Measurements from ENCODE around the gene KIAA0319L. TPM values are rescaled to one million over a fixed set of nuclear protein-coding genes. Genes with fewer than 3 reads are reported as not detected.
A peak's percentile ranks its signal among the peaks of the same experiment; 100 is the strongest.

The KIAA0319L gene
- total RNA-seq, 2 donors from 2014 or later = 74.0 to 84.4 TPM

DNA sequence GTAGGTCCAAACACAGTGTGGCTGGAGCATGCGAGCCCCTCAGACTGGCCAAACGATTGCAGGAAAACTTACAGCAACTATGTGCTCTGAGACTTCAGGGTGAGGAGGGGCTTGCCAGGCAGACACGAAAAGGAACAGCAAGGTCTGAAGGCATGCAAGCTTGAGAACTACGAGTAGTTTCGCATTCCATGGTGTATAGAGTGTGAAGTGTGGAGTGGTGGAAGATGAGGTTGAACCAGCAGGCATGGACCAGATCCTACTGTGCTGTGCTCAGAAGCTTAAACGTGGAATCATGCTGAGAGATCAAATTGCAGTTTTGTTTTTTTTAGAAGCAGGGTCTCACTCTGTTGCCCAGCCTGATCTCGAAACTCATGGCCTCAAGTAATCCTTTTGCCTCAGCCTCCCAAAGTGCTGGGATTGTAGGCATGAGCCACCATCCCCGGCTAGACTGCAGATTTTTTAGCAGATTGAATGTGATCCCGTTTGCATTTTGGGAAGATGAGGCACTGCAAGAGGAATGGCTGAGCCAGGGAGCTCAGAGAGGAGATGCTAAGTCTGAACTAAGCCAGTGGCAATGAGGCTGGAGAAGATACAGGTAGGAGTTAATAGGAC, 10.8 kb upstream of the KIAA0319L start:
- intact Hi-C loops (cut with DNase I, micrococcal nuclease) = loop anchor here (5.0 to 10.0 kb wide), 3 partner anchors 113 to 159 kb away; partner anchors contain the start of gene C1orf216 (in 1 of the 2)
- no peak for ATAC-seq
- no peak for DNase-seq

DNA sequence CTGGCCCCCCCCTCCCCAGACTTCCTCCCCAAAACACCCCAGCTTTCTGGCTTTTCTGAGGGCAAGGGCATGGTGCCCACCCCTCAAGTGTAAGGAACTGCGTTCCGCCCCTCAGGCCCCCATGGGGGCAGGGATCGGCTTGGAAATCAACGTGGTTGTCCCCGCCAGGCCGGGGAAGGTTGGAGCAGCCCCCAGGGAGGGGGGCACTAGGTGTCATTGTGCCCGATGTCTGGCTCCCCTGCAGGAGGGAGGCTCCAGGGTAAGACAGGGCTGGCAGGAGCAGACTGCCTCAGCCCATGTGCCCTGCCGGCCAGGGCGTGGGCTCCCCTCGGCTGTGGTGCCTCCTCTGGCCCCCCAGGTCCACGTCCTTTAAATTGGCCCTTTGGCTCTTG, 8.5 kb upstream of the KIAA0319L start:
- intact Hi-C loops (cut with DNase I, micrococcal nuclease) = loop anchor here (5.0 to 10.0 kb wide), 3 partner anchors 111 to 162 kb away; partner anchors contain the start of gene C1orf216 (in 1 of the 2)
- ATAC-seq (no peak), DNase-seq (no peak)

- ATAC-seq (no peak), DNase-seq (no peak)
- intact Hi-C loops (cut with DNase I, micrococcal nuclease) = loop anchor here (5.0 to 10.0 kb wide), 4 partner anchors 110 to 162 kb away; partner anchors contain the start of gene C1orf216 (in 1 of the 2)
Measured at GRCh38 chr1:35564884-35565741, 7.9 kb upstream of the KIAA0319L start.

DNA sequence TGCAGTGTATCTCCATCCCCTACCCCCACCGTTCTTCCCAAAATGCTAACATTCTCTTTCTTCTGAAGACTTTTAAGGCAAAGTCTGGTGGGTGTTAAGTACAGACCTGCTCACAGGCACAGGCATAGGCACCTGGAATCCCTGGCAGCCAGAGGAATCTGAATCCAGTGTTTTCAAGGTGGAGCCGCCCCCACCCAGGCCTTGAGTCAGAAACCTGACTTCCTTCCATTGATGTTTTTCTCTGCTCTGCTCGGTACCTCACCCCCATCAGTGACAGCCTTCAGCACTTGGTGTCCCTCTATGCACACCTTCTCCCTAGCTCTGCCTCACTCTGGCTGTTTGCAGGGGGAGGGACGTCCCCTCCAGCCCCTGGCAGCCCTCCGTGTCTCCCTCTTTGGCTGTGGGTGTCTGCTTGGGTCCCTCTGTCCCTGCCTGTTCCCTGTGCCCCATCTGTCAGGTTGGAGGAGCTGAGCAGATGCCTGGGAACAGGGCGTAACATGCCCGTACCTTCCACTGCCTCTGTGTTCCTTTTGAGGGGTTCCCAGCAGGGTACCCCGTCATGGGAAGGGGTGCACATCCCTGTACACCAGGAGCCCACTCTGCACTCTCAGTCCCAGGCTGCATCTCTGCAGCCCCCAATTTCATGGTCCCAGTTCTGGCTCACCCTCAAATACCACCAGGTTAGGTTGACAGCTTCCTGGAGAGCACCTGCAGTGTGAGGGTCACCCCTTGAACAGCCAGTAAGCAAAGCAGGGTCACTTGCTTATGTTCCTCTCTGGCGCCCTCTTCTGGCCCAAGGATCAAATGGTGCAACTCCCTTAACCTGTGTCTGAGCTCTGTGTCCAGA, 7.1 kb upstream of the KIAA0319L start:
- ATAC-seq (peak; percentile 73), DNase-seq (peak; percentile 65 to 89)
- intact Hi-C loops (cut with DNase I, micrococcal nuclease) = loop anchor here (5.0 to 10.0 kb wide), 3 partner anchors 109 to 151 kb away; partner anchors contain the start of gene C1orf216 (in 1 of the 2)

DNA sequence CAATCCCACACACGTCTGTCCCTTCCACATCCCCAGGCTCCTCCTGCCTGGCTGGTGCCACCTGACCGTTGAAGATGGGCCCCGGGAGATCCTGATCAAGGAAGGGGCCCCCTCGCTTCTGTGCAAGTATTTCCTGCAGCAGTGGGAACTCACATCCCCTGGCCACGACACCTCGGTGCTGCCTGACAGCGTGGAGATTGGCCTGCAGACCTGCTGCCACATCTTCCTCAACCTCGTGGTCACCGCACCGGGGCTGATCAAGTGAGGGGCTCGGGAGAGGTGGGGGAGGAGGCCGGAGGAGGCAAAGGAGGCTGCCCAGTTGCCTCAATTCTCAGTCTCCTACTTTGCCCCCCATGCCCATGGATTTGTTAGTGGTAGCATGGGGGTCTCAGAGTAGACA, 6.0 kb upstream of the KIAA0319L start:
- intact Hi-C loops (cut with DNase I, micrococcal nuclease) = loop anchor here (5.0 to 10.0 kb wide), 3 partner anchors 108 to 152 kb away; partner anchors contain the start of gene C1orf216 (in 1 of the 2)
- no peak for ATAC-seq
- no peak for DNase-seq

GRCh38 chr1:35561972-35562680, 4.9 kb upstream of the KIAA0319L start:
- no peak for DNase-seq
- no peak for ATAC-seq
- intact Hi-C loops (cut with DNase I, micrococcal nuclease) = loop anchor here (5.0 to 10.0 kb wide), 3 partner anchors 107 to 153 kb away; partner anchors contain the start of gene C1orf216 (in 1 of the 2)

DNA sequence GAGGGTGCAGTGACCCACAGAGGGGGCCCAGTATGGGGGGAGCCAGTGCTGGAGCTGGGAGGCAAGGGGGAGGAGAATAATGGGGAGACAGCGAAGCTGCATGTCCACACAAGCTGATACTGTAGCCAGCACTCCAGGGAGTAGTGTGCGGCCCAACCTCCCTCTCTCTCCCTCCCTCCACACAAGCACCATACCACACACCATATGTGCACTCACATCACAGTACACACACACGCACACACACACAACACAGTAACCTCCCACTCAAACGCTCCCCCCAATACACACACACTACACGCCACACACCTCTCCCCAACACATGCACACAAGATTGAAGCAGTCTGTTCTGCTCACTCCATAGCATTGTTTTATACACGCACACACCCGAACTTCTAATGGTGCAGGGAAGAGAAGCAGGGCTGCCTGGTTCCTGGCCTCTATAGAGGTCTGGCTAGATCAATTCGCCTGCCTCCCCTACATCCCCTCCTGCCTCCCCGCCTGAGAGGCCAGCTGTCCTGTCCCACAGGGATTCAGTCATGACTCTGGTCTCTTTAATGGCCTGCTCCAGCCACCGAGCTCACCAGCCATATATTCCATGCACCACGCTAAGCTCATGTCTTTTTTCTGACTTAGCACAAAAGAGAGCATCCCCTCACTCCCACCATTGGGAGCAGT, 4.2 kb upstream of the KIAA0319L start:
- no peak for ATAC-seq

GRCh38 chr1:35560256-35561225, 3.3 kb upstream of the KIAA0319L start:
- DNase-seq (no peak), ATAC-seq (no peak)
- intact Hi-C loops (cut with DNase I, micrococcal nuclease) = loop anchor here (5.0 to 10.0 kb wide), 3 partner anchors 106 to 154 kb away; partner anchors contain the start of gene C1orf216 (in 1 of the 2)

More for the DNA sequence above, 4.2 kb upstream of the KIAA0319L start:
- intact Hi-C loops (cut with DNase I, micrococcal nuclease) = loop anchor here (5.0 to 10.0 kb wide), 3 partner anchors 107 to 153 kb away; partner anchors contain the start of gene C1orf216 (in 1 of the 2)
- no peak for DNase-seq

DNA sequence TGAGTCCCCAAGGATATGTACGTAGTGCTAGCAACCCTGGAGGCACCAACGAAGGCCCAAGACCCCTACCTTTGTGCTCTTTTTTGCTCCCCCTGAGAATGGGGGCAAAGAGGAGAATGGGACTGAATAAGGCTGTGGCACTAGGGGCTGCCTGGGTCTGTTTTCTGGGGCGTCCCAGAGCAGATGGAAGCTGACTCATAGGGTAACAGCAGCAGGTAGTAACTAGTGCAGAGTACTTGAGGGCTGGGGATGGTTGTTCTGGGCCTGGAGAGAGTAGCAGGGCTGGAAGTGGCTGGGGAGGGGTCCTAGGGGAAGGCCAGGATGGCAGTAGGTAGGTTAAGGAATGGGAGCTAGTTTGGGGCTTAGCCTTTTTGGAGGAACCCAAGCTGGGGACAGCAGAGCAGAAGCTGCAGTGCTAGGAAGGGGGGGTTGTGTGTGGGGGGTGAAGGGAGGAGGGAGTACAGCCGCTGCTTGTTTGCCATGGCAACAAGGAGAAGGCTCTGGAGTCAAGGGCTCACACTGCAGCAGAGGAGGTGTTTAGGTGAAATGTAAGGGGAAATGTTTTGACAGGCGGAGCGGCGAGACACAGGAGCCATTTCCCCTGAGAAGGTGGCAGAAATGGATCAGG, 2.2 kb upstream of the KIAA0319L start:
- DNase-seq = no peak
- intact Hi-C loops (cut with DNase I, micrococcal nuclease) = no loop called here
- no peak for ATAC-seq

DNA sequence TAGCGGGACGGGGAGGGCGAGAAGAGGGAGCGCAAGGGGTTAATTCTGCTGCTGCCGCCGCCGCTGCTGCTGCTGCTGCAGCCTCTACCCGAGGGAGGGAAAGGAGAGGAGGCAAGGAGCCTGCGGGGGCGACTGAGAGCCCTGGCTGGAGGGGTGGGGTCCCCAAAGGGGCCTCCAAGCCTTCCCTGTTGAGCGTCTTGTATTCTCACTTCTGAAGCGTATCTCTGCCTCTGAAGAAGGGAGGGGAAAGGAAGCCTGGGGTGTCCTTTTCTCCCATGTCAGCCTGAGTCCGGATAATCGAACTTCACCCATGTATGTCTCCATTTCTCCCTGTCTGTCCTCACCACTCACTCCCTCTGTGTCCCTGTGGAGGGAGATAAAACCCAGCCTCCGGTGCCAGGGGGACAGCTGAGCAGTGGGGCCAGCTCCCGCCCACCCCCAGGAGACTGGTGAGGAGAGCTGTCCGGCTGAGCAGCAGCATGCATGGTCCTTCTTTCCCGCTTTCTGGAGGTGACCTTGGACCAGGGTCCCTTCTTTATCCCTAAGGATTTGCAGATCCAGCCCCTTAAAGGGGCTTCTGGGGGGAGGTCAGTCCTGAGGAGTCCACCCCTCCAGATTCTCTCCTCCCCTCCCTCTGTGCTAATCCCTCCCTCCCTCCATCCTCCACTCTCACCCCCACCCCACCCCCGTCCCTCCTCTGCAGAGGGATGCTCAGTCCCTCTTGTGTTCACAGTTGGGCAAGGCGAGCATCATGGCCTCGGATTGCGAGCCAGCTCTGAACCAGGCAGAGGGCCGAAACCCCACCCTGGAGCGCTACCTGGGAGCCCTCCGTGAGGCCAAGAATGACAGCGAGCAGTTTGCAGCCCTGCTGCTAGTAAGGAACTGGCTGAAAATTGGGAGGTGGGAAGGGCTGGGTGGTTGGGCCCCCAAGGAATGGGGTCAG, 1.4 kb upstream of the KIAA0319L start:
- intact Hi-C loops (cut with DNase I, micrococcal nuclease) = no loop called here
- no peak for ATAC-seq
- no peak for DNase-seq

DNA sequence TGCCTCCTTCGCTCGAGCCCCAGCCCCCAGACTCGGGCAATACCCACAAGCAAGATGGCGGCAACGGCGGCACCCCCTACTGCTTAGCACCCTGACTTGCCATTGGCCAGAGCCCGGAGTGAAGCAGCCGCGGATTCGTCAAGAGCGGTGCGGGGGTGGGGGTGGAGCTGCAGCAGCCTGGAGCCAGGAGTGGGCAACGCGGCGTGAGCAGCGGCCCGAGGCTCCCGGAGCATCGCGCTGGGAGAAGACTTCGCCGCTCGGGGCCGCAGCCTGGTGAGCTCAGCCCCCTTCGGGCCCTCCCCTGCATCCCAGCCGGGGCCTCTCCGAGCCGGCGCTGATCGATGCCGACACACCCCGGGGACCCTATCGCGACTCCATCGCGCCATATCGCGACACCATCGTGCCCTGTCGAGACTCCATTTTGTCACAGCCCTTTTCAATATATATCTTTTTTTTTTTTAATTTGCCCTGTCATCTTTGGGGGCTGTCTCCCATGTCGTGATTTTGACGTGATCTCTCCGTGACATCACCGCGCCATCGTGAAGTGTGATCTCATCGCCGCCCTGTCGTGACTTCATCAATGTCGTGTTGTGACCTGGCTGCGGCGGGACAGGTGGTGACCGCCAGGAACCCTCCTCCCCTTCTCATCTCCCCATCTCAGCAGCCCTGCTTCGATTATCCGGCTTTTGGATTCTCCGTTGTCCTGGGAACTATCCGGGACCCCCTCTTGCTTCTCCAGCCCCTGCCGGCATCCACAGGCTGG, 589 bp upstream of the KIAA0319L start, which contains the start of gene NCDN:
TSS of gene NCDN (plus strand) at position 189 of the 763 bp plus-strand sequence. CDS start at position 581, 392 bp downstream.
- intact Hi-C loops (cut with DNase I, micrococcal nuclease) = no loop called here
- DNase-seq = peak; percentile 97
- peak; percentile 90 for ATAC-seq

DNA sequence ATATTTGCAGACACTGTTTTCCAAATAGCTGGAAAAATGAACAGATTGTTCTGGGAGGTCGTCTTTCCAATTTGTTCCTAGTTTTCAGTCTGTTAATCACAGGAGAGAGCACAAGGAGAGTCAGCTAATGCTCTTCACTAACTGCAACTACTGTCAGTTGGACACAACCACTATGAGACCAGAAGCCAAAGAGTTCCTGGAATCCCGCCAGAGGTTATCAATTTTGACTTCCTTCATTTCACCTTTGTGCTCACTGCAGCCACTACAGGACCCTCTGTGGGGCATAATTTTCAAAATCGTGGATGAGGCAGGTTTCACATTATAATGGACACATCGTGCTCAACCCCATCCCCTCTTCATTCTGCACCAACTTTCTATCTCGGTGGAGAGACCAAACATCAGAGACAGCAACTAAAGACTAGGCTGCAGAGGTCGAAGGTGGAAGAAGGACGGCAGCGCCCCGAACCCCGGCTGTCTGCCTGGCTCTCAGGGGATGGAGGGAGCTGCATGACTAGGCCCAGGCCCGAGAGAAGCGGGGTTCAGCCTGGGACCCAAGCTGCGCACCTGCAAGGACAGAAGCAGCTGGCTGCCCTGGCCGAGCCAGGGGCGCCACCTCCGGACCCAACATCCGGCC, 602 bp downstream of the KIAA0319L start:
- intact Hi-C loops (cut with DNase I, micrococcal nuclease) = no loop called here
- no peak for ATAC-seq
- DNase-seq = no peak

- peak; percentile 35 for ATAC-seq
Measured at GRCh38 chr1:35555601-35556477, 1.4 kb downstream of the KIAA0319L start.

More at GRCh38 chr1:35555601-35556477, 1.4 kb downstream of the KIAA0319L start:
- DNase-seq = no peak
- intact Hi-C loops (cut with DNase I, micrococcal nuclease) = no loop called here
